K562 (cell line): Measurements from ENCODE around the gene CRYBG2. TPM values are rescaled to one million over a fixed set of nuclear protein-coding genes. Genes with fewer than 3 reads are reported as not detected.

ENCODE experiments used
- BRCA1 ChIP-seq, 2 experiments: fragments of 450-650 bp in 1 of 2; sonication (generic) in 1 of 2; formaldehyde crosslinking in 1 of 2; IDR thresholded peaks; 2 replicates each; pipeline versions ENCODE4 v1.5.0 to v1.6.1; 2017 to 2020; ENCODE audit warnings: mild to moderate bottlenecking in 1 of 2, missing genetic modification reagents in 1 of 2
- BRD4 ChIP-seq: fragments of 200-600 bp; sonication (generic); IDR thresholded peaks from 2 replicates; pipeline ENCODE4 v1.6.1; 2017; ENCODE audit warnings: inconsistent platforms
- DPF2 ChIP-seq: fragments of 450-650 bp; IDR thresholded peaks from 2 replicates; pipeline ENCODE4 v1.6.1; 2016
- EZH2 ChIP-seq: IDR thresholded peaks from 2 replicates; pipeline ENCODE4 v1.6.1; 2012; ENCODE audit warnings: low read depth, mild to moderate bottlenecking, inconsistent platforms, low read length, borderline replicate concordance
- MAFG ChIP-seq: fragments of 450-650 bp; conservative IDR thresholded peaks from 2 replicates; pipeline ENCODE4 v1.6.1; 2016; ENCODE audit warnings: missing genetic modification characterization, missing compliant biosample characterization
- NONO ChIP-seq, 2 experiments: fragments of 200-400 bp in 1 of 2; fragments of 450-650 bp in 1 of 2; formaldehyde crosslinking in 1 of 2; IDR thresholded peaks; 2 replicates each; pipeline ENCODE4 v1.6.1; 2017; ENCODE audit warnings: low read depth in 2 of 2, mild to moderate bottlenecking in 2 of 2, moderate library complexity in 2 of 2, low read length in 1 of 2
- RBM14 ChIP-seq: fragments of 200-400 bp; formaldehyde crosslinking; IDR thresholded peaks from 2 replicates; pipeline ENCODE4 v1.6.1; 2018; ENCODE audit warnings: low read depth, mild to moderate bottlenecking, low read length, moderate library complexity, borderline replicate concordance; ENCODE audit not compliant: insufficient read depth
- RBM34 ChIP-seq: fragments of 200-400 bp; formaldehyde crosslinking; IDR thresholded peaks from 2 replicates; pipeline ENCODE4 v1.6.1; 2018; ENCODE audit warnings: low read length, borderline replicate concordance; ENCODE audit not compliant: insufficient read depth
- XRCC4 ChIP-seq: IDR thresholded peaks from one replicate; pipeline ENCODE4 v1.6.1; 2011; ENCODE audit not compliant: insufficient read depth, insufficient read length; ENCODE audit errors: extremely low read depth
- XRCC5 ChIP-seq: fragments of 200-400 bp; formaldehyde crosslinking; IDR thresholded peaks from 2 replicates; pipeline ENCODE4 v1.6.1; 2017; ENCODE audit warnings: low read depth, mild to moderate bottlenecking, low read length
- ZNF197 ChIP-seq: fragments of 200-800 bp; sonication (Bioruptor generic); IDR thresholded peaks from 2 replicates; pipeline ENCODE4 v1.6.1; 2016; ENCODE audit warnings: low read depth, missing genetic modification characterization, missing compliant biosample characterization
- polyA plus RNA-seq, 8 experiments: library from polyadenylated mRNA; depleted of rRNA in 4 of 8; stranded (reverse) in 5 of 8; unstranded in 3 of 8; fragments of >200 nt; fragmentation: Nextera tagmentation in 2 of 8; fragmentation: Illumina TruSeq in 1 of 8; extraction: Ambion mirVana in 2 of 8; extraction: Trizol in 1 of 8; gene quantifications; 2 replicates each; pipeline versions ENCODE4 v1.2.1 to v1.2.3, GENCODE V29; 2011 to 2014; ENCODE audit warnings: inconsistent platforms in 1 of 8, missing spikeins in 1 of 8
- total RNA-seq, 7 experiments: library from RNA; depleted of rRNA in 6 of 7; stranded (reverse); fragments of >200 nt in 6 of 7; fragmentation: Illumina TruSeq in 2 of 7; extraction: Trizol in 2 of 7; gene quantifications; 2 replicates each; pipeline versions ENCODE4 v1.2.1 to v1.2.3, GENCODE V29; 2011 to 2021; ENCODE audit warnings: low replicate concordance in 1 of 7
- TF ChIP-seq, protein P1 (sequence below), 2 experiments: fragments of 450-650 bp; conservative IDR thresholded peaks; 2 replicates each; pipeline ENCODE4 v1.6.1; 2017; ENCODE audit warnings: mild to moderate bottlenecking in 2 of 2, moderate library complexity in 2 of 2
- TF ChIP-seq, protein P2 (sequence below): IDR thresholded peaks from 3 replicates; pipeline ENCODE4 v1.6.1; 2011; ENCODE audit warnings: borderline replicate concordance, mild to moderate bottlenecking, moderate library complexity; ENCODE audit not compliant: insufficient read length; ENCODE audit errors: extremely low read depth
- TF ChIP-seq, protein P3 (sequence below): fragments of 250-450 bp; sonication (Bioruptor Pico); IDR thresholded peaks from 2 replicates; pipeline ENCODE4 v1.8.0; 2021; ENCODE audit warnings: moderate library complexity, mild to moderate bottlenecking, inconsistent platforms
- TF ChIP-seq, protein P4 (sequence below): sonication (generic); formaldehyde crosslinking; IDR thresholded peaks from 2 replicates; pipeline ENCODE4 v1.8.0; 2022; ENCODE audit warnings: mild to moderate bottlenecking, missing genetic modification reagents
- TF ChIP-seq, protein P5 (sequence below): sonication (generic); formaldehyde crosslinking; IDR thresholded peaks from 2 replicates; pipeline ENCODE4 v1.8.0; 2022; ENCODE audit warnings: mild to moderate bottlenecking, missing genetic modification reagents
- TF ChIP-seq, protein P6 (sequence below): fragments of 200-800 bp; sonication (Bioruptor generic); IDR thresholded peaks from 2 replicates; pipeline ENCODE4 v1.6.1; 2017; ENCODE audit warnings: missing genetic modification characterization, missing compliant biosample characterization

Gene CRYBG2
- total and polyA plus RNA-seq, 9 of the 15 experiments (the other 6 are each of a cell fraction or from before 2014, with no cell fraction given) = 0.39 to 8.5 (median 3.7) TPM

DNA sequence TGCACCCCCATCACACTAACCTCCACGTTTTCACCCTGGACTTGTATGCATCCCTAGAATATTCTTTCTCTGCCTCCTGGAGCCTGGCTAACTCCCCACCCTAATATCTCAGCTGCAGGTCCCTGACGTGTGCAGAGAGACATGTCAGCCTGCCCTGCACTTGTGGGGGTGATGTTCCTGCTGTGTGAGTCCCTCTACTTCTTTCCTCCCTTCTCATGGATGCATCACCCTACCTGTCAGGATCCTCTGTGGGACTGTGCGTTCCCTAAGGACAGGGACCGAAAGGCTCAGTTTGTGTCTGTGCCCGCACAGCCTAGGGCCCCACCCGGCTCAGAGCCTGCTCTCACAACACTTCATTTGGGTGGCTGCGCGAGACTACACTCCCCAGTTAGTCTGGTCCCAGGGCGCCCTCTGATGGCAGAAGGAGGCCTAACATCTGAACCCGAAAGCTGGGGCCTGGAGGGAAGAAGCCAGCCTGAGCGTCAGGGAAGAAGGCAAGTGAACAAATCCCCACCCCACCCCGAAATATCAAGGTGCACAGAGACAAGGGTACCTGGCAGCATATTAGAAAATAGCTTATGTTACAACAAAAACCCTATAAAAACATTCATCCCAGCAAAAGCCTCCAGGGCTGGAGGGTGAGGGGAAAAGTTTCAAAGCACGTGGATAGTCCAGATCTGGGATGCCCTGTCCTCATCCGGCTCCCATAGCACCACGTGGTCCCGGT lies 32.5 kb downstream of the CRYBG2 start (continued):
- TF ChIP-seq, protein P1, sequence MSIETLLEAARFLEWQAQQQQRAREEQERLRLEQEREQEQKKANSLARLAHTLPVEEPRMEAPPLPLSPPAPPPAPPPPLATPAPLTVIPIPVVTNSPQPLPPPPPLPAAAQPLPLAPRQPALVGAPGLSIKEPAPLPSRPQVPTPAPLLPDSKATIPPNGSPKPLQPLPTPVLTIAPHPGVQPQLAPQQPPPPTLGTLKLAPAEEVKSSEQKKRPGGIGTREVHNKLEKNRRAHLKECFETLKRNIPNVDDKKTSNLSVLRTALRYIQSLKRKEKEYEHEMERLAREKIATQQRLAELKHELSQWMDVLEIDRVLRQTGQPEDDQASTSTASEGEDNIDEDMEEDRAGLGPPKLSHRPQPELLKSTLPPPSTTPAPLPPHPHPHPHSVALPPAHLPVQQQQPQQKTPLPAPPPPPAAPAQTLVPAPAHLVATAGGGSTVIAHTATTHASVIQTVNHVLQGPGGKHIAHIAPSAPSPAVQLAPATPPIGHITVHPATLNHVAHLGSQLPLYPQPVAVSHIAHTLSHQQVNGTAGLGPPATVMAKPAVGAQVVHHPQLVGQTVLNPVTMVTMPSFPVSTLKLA (conservative IDR thresholded peaks at IDR 0.05) = no peak; a peak in 1 of 4 replicates
- TF ChIP-seq EZH2 = no peak
- no peak for TF ChIP-seq MAFG (tag)
- TF ChIP-seq XRCC5 = peak; percentile 92
- no peak for TF ChIP-seq ZNF197
- TF ChIP-seq, protein P2, sequence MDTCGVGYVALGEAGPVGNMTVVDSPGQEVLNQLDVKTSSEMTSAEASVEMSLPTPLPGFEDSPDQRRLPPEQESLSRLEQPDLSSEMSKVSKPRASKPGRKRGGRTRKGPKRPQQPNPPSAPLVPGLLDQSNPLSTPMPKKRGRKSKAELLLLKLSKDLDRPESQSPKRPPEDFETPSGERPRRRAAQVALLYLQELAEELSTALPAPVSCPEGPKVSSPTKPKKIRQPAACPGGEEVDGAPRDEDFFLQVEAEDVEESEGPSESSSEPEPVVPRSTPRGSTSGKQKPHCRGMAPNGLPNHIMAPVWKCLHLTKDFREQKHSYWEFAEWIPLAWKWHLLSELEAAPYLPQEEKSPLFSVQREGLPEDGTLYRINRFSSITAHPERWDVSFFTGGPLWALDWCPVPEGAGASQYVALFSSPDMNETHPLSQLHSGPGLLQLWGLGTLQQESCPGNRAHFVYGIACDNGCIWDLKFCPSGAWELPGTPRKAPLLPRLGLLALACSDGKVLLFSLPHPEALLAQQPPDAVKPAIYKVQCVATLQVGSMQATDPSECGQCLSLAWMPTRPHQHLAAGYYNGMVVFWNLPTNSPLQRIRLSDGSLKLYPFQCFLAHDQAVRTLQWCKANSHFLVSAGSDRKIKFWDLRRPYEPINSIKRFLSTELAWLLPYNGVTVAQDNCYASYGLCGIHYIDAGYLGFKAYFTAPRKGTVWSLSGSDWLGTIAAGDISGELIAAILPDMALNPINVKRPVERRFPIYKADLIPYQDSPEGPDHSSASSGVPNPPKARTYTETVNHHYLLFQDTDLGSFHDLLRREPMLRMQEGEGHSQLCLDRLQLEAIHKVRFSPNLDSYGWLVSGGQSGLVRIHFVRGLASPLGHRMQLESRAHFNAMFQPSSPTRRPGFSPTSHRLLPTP = no peak
- TF ChIP-seq NONO (IDR thresholded peaks at IDR 0.05; ENCODE audit: low read depth in 2 of 2, low read length in 1 of 2) = no peak
- no peak for TF ChIP-seq BRD4
- TF ChIP-seq RBM34 = no peak
- TF ChIP-seq BRCA1 (IDR thresholded peaks at IDR 0.05) = no peak
- no peak for TF ChIP-seq BRCA1 (CRISPR knock-in tag; IDR thresholded peaks at IDR 0.05)
- TF ChIP-seq DPF2 = no peak
- TF ChIP-seq, protein P3, sequence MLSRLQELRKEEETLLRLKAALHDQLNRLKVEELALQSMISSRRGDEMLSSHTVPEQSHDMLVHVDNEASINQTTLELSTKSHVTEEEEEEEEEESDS = no peak
- TF ChIP-seq, protein P4, sequence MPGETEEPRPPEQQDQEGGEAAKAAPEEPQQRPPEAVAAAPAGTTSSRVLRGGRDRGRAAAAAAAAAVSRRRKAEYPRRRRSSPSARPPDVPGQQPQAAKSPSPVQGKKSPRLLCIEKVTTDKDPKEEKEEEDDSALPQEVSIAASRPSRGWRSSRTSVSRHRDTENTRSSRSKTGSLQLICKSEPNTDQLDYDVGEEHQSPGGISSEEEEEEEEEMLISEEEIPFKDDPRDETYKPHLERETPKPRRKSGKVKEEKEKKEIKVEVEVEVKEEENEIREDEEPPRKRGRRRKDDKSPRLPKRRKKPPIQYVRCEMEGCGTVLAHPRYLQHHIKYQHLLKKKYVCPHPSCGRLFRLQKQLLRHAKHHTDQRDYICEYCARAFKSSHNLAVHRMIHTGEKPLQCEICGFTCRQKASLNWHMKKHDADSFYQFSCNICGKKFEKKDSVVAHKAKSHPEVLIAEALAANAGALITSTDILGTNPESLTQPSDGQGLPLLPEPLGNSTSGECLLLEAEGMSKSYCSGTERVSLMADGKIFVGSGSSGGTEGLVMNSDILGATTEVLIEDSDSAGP (CRISPR knock-in tag) = no peak
- TF ChIP-seq, protein P5, sequence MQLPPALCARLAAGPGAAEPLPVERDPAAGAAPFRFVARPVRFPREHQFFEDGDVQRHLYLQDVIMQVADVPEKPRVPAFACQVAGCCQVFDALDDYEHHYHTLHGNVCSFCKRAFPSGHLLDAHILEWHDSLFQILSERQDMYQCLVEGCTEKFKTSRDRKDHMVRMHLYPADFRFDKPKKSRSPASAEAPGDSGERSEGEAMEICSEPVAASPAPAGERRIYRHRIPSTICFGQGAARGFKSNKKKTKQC (CRISPR knock-in tag) = no peak
- no peak for TF ChIP-seq RBM14
- TF ChIP-seq, protein P6, sequence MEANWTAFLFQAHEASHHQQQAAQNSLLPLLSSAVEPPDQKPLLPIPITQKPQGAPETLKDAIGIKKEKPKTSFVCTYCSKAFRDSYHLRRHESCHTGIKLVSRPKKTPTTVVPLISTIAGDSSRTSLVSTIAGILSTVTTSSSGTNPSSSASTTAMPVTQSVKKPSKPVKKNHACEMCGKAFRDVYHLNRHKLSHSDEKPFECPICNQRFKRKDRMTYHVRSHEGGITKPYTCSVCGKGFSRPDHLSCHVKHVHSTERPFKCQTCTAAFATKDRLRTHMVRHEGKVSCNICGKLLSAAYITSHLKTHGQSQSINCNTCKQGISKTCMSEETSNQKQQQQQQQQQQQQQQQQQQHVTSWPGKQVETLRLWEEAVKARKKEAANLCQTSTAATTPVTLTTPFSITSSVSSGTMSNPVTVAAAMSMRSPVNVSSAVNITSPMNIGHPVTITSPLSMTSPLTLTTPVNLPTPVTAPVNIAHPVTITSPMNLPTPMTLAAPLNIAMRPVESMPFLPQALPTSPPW (CRISPR knock-in tag) = peak; percentile 65
- TF ChIP-seq XRCC4 = no peak
